AG09319 (cell line): ENCODE data around the gene STX8.

Experiments
- DNase-seq: peaks from one replicate; pipeline ENCODE4 v3.0.0-alpha.2; 2010; ENCODE audit warnings: low read depth; ENCODE audit errors: extremely low read depth
- TF ChIP-seq, protein P1 (sequence below): IDR thresholded peaks from 2 replicates; pipeline ENCODE4 v1.5.1; 2011; ENCODE audit warnings: low read depth, mild to moderate bottlenecking, inconsistent platforms, low read length, moderate library complexity

The STX8 gene

DNA sequence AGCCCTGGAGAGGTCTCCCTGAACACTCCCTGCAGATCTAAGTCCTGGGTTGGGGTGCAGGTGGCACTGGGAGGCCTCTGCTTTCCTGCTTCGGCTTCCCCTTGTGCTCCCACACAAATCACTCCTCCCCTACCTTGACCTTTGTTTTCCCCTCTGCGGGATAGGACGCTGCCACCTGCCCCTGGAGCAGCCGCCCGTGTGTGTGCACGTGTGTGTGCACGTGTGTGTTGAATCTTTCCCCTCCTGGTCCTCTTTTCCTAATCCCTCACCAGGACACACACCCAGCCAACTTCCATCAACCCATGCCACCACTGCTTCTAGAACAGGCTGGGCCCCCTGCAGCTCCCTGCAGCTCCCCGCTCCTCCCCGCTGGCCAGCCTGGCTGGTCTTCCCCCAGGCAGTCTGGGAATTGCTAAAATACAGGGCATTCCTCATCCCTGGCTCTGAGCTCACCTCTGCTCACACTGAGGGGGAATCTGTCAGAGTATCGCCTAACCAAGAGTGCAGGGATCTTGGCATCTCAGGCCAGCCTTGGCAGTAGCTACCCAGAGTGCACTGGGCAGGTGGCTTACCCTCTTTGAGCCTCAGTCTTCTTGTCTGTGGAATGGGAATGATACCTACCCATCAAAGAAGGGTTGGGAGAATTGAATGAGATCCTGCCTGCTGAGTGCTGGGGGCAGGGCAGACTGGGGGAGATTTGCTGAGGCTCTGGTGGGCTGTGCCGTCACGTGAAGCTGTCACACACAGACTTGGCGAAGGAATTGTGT is 355.8 kb downstream of the STX8 start:
- TF ChIP-seq, protein P1, sequence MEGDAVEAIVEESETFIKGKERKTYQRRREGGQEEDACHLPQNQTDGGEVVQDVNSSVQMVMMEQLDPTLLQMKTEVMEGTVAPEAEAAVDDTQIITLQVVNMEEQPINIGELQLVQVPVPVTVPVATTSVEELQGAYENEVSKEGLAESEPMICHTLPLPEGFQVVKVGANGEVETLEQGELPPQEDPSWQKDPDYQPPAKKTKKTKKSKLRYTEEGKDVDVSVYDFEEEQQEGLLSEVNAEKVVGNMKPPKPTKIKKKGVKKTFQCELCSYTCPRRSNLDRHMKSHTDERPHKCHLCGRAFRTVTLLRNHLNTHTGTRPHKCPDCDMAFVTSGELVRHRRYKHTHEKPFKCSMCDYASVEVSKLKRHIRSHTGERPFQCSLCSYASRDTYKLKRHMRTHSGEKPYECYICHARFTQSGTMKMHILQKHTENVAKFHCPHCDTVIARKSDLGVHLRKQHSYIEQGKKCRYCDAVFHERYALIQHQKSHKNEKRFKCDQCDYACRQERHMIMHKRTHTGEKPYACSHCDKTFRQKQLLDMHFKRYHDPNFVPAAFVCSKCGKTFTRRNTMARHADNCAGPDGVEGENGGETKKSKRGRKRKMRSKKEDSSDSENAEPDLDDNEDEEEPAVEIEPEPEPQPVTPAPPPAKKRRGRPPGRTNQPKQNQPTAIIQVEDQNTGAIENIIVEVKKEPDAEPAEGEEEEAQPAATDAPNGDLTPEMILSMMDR, result no peak
- DNase-seq, result no peak

DNA sequence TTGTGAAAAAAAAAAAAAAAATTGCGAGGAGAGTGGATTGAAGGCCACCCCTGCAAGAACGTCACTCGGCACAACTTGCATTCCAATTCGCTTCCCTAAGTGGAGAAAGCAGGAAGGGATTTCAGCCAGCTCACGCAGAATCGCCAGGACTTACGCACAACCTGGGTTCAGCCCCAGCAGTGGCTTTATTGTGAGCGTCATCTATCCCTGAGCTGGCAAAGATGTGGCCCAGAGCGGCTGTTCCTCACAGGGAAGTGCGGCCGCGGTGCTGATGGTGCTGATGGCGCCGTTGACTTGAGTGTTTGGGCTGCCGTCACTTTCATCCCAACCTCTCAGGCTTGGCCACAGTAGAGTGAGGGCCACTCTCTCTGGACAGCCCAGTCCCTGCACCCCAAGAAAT is 356.7 kb downstream of the STX8 start:
- DNase-seq, result no peak
- TF ChIP-seq, protein P1, result no peak

DNA sequence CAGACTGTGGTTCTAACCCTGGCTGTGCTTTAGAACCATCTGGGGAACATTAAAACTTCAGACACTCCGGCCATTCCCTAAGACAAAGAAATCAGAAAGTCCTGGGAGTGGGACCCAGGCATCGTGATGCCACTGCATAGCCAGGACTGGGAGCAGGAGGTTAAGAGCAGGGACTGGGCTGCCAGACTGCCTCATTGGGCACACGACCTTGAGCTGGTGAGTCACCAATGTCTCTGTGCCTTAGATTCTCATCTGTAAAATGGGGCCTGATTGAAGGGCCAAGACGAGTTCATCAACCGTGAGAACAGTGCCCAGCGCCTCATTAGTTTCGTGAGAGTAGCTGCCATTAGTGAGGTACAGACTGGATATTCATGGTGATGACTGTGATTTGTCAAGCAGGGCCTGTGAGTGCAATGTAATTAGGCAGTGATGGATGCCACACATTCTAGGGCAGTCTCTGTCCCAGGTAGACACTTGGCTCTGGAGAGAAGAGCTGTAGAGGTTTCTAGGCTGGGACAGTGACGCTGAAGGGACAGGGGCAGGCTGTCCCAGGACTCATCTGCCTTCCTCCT is 357.5 kb downstream of the STX8 start:
- TF ChIP-seq, protein P1, result no peak
- DNase-seq, result no peak

DNA sequence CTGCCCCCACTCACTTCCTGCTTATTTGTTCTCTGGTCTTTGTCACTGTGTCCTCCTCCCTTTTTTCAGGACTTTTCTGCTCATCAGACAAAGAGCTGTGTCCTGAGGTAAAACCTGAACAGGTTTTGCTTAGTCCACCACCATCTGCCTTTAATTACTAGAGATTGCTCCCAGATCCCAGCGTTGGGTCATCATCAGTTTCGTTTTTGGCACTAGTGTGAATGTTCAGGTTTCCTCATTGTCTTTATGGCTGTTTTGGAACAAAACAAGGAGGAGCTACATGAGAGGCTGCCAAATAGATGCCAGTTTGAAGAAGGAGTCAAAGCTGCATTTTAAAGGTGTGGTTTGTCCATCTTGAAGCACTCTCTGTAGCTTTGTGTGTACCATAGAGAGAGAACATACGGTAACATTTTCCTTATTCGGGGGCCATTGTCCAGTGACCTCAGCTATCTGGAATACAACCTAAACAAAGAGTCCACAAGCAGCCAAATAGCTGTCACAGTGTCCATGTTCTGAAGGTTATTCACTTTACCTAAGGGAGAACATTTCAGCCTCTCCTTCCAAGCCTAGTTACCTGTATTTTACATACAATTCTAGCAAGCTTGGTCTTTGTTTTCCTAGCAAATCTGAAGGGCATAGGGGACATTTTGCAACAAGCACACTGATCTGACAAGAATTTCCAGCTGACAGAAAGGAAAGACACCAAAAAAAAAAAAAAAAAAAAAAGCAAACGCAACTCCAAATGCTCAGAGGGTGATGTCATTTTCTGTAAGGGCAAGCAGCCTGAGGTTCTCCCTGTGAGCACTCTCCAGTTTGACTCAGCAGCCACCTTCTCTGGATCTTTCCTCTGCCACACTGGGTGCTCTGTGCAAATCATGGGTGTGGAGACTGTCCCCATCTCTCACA is 358.2 kb downstream of the STX8 start:
- TF ChIP-seq, protein P1, result no peak
- DNase-seq, result peak; percentile 60

DNA sequence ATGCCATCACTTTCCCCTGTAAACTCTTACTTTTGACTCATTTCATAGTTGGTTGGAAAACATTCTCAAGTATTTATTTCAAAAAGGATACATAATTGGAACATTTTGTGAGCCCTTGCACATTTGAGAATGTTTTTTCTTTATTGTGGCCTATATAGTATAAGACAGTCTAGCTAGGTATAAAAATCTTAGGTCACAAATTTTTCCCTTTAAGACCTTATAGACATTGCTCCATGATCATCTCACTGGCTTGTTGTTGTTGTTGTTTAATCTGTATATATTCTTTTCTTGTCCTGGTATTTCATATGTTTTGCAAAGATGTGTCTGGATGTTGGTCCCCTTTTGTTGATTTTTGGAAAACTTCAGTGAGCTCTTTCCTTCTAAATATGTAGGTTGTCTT is 360.2 kb downstream of the STX8 start:
- TF ChIP-seq, protein P1, result no peak
- no peak for DNase-seq

DNA sequence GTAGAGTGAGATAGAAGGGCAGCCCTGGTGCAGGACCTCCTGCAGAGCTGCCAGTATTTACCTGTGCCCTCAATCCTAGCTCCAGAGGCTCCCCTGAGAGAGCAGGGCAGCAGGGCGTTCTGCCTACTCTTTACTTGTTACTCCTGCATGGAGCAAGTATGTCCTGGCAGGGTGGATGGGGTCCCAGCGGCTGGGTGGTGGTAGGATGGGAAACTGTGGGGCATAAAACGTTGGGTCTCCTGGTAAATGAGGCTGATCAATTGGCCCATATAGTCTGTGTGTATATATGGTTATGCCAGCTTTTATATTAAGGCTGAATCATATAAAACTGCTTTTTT is 362.3 kb downstream of the STX8 start:
- TF ChIP-seq, protein P1, result no peak
- DNase-seq, result no peak
